Brain pericyte (primary cell): ENCODE measurements around the gene BCL2L11.

ENCODE experiments used
- DNase-seq: peaks from one replicate; pipeline ENCODE4 v3.0.0-alpha.2; 2012; ENCODE audit warnings: low read depth, low spot score

Gene BCL2L11

DNA sequence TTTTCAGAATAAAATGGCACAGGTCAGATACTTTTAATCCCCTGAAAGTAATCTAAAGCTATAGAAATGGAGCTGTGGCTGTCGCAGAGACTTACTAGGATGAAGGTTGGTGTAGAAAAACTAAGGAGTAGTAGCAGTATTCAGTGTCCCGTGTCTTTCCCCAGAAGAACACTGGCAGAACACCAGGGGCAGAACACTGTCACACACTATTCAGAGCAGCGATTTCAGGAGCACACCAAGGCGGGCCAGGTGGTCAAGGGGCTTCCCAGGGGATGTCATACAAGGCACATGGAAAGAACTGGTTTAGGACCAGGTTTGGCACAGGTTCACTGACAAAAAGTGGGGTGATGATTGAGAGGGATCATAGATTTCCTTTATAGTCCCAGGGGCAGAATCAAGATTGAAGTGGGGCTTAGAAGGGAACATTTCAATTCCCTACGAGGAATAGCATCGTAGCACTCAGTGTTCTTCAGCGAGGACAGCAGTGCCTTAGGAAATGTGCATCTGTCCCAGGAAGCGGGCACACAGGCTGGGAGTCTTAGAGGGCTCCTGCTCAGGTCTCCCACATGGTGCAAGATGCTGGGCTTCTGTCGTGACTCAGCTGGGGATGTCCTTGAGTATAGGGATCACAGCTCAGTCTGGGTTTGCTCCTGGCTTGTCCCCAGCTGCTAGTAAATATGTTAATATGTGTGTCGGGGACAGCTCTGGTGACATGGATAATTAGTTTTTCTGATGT, 22.6 kb downstream of the BCL2L11 start:
- no peak for DNase-seq

DNA sequence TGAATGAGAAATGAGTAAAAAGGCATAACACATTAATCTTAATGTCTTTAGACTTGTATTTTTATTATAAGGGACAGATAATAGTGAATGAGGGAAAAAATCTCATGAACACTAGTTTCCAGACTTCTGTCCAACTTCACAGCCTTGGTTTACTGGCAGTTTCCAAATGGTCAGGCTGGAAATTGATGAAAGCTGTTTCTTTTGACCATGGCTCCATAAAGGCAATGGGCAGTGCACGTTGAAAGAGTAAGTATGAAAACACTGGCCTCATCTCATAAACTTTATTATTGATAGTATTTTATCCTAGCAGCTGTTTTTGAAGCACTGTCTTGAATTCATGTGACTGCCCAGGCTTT, 23.1 kb downstream of the BCL2L11 start:
- no peak for DNase-seq

DNA sequence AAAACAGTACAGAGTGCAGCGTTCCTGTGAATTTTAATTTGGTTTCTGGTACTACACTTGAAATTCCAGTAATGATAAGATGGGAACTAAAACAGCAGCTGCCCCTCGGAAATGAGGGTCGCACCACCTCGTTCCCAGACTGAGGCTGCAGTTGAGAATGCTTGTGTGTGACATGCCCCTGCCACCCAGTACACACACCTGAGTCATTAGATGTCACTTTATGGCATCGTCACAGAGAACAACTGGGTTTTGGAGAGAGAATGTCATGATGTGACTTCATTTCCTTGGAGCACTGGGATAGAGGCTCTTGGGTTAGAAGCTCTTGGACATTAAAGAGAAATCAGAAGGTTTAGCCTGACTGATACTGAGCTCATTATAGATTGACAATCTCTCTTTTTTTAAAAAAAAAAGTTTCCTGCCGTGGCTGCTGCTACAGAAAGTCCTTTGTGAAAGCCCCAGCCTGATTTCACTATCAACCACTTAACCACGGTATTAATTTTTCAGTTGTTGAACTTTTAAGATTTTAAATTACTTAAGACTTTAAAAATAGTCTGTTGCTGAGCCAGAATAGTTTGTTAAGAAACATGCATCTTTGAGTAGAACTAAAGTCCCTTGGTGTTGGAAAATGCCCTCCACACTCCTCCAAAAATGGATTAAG, 24.5 kb downstream of the BCL2L11 start:
- DNase-seq: no peak

DNA sequence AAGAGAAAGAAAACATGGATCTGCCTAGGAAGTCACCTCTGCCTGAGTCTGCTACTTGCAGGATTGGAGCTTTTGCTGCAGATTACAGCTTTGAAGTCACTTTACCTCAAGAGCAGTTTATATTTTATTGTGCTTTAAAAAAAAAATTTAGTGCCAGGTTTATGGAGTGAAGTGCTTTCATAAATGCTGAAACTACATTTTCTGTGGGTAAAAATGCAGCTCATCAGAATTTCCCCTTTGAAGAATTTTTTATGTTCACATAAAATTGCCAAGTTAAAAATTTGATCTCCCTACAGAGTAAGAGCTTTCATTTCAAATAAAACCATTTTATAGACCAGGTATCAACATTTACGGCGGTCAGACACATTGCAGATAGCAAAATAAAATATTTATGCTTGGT, 25.2 kb downstream of the BCL2L11 start:
- no peak for DNase-seq

DNA sequence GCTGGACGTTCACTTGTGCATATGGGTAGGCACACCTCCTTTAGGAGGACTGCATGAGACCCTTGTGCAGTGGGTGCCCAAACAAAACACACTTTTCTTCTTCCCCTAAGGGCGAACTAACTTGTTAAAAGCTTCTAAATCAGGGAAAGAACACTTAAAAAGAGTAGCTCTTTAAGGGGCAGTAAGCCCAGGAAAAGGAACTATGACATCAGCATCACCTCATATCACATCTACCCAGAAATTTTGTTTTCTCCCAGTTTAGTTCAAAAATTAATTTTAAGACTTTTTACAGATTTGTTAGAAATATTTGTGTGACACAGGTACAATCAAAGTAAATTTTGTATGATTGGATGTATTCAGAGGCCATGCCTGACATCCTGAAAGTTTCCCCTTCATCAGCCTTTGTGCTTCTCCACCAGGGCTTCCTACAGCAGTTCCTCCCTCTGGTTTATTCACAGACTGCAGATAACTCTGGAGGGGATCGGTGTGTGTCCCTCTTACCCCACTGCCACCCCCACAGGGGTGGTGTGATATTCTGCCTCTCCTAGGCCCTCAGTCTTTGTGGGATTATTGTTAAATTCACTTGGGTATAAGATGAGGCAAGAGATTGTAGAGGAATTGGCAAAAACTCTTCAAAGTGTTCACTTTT, 27.6 kb downstream of the BCL2L11 start:
- no peak for DNase-seq

DNA sequence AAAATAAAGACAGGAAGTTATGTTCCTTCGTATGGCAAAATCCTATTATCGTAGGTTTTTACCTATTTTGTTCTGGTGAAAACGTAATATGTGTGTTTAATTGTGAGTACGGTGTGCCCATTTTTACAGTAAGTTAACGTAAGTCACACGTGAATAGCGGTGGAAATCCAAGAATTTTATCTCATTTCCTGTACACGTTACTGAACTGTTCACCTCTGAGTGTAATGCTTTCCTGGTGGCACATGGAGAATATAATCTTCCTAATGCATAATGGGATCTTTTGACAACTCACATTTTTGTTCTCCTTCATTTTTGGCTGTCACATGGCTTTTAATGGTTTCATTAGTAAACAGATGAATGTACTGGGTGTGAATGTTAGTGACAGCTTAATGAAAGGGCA, 28.2 kb downstream of the BCL2L11 start:
- DNase-seq: no peak

DNA sequence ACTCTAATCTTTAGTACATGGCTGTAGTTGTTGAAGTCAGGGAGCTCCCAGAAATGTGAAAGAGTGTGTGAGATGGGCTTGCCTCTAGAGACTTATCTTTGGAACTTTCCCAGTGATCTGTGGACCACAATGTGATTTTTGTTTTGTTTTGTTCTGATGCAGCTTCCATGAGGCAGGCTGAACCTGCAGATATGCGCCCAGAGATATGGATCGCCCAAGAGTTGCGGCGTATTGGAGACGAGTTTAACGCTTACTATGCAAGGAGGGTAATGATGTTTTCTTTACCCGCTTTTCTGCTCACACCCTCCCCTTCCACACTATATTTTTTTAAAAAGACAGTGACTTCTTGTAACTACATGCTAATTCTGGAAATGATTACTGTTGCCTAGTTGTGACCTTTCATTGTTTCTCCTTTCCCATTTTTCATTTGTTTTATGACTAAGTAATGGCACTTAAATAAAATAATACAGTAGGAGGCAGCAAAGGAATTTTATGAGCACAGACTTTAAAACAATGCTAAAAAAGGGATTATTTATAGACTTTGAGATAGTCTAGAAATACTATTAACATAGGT, 29.3 kb downstream of the BCL2L11 start:
- no peak for DNase-seq

DNA sequence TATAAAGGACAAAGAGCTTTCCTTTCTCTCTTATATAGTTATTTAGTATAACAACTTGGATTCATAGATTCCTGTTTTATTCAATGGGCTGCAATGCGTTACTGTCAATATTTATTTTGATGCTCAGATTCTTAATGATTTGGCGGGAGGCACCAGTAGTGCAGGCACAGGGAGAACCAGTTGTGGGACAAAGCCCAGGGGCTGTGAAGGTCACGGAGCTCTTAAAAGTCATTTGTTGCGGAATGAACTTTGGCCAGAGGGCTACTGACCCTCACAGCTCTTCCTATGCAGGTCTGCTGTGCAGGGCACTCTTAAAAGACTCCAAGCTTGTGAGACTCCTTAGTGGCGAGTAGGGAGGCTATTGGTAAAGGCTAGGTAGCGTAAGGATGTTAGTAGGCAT, 34.0 kb downstream of the BCL2L11 start:
- no peak for DNase-seq

DNA sequence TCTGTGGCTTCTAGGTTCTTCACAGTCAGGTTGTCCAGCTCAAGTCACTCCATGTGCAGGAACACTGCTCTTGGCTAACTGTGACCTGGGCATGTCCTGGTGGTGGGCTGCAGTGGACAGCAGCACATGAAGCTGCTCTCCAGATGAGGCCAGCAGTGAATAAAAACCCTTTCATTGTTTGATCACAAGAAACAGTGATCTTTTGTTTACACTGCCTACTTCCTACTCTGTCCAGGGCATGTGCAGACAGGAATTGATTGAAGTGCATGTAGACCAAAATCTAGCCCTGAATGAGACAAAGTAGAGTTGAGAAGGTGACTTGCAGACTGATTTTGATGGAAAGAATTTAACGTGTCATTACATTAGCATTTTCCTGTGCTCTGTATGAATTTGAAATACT, 34.9 kb downstream of the BCL2L11 start:
- no peak for DNase-seq

DNA sequence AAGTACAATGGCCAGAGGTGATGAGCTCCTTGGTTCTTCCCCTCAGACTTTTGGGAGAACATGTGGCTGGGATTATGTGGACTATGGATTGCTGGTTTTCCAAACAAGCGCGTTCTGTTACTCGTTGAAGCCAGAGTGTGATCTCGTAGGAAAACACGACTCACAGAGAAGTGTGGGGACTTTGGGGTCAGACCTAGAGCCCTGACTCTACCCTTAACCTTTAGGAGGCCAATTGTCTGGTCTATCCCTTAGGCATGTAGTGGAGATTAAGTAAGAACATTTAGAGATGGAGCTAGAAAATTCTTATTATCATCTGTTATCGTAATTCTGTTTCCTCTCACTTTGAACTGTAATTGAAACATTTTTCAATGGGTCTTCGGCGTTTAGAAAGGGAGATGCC, 35.8 kb downstream of the BCL2L11 start:
- DNase-seq: no peak

DNA sequence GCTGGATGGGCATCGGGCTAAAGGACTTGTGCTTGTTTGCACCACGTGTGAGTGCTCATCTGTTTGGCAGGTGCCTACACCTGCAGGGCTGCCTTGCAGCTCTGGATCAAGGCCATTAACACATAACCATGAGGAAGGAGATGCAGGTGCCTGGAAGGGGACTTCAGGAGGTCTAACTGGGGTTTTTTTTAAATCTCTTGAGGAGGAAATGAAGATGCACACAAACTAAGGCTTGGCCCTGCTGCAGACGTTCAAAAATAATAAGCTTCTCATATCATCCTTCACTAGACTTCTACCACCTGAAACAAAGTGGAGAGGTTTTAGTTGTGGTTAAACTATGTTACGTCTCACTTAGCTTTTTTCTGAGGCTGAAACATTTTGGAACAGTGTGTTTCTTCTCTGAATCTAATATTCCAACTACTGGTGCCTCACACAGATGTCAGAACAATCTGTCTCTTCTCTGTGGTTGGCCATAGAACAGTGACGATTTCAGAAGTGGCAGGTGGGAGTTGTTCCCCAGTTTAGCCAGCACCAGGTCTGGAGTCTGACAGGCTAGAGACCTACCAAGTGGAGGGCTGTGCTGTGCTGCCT, 36.5 kb downstream of the BCL2L11 start:
- DNase-seq: no peak

DNA sequence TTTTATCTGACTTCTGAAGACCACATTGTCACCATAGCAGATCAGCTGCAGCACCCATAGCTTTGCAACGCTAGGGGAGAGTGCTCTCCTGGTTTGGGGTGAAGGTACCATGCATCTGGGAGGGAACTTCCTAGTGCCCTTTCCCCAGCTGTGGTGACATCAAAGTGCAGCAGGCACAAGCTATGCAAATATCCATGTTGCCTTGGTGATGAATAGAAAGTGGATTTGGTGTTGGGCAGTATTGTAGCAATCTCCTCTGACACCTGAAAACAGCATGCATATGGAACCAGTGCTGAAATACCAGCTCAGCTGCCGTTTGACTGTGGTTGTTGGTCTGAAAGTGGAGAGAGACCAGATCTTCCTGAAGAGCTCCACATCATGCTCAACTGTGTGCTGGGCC, 37.1 kb downstream of the BCL2L11 start:
- no peak for DNase-seq

DNA sequence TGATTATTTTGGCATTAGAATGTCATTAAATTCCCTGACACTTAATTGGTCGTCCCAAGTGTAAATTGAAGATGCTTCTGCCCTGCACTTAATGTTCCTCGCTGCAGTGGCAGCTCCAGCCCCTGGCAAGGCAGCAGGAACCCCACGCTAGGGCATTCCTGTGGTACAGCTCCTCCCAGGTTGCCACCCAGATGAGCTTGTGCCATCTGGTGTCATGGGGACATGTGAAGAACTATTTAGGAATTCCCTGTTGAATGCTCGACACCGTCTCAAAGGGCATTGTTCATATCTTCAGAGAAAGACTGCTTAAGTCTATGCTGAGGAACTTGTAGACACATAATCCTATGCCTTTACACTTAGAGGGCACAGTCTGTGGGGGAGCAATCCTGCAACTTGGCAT, 38.9 kb downstream of the BCL2L11 start:
- no peak for DNase-seq

DNA sequence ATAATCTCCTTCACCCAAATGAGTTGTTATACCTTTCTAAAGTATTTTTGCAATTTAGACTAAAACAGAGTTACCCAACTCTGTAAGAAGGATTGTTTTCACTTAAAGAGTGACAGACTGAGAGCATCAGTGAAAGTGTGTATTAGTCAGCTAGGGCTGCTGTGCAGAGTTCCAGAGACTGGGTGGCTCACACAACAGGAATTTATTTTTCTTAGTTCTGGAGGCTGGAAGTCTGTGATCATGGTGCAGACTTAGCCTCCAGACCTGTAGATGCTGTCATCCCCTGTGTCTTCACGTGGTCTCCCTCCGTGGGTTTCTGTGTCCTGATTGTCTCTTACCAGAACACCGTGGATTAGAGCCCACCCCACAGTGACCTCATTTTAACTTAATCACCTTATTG, 40.0 kb downstream of the BCL2L11 start:
- no peak for DNase-seq

DNA sequence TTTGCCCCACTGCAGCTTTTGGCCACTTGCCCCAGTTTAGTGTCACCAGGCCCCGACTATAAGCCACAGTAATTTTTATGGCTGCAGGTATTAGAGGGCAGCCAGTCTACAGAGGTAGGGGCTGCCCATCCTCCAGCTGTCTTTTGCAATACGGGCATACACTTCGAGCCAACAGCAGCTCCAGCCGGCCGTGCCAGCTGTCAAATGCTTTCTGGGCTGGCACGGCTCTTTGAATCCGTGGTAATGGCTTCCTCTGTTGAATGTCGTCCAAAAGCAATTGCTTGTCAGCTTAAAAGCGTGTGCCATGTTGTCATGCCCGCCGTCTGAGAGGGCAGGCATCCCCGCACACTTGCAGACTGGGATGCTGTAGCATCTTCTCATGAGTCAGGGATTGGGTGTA, 41.3 kb downstream of the BCL2L11 start:
- DNase-seq: no peak

DNA sequence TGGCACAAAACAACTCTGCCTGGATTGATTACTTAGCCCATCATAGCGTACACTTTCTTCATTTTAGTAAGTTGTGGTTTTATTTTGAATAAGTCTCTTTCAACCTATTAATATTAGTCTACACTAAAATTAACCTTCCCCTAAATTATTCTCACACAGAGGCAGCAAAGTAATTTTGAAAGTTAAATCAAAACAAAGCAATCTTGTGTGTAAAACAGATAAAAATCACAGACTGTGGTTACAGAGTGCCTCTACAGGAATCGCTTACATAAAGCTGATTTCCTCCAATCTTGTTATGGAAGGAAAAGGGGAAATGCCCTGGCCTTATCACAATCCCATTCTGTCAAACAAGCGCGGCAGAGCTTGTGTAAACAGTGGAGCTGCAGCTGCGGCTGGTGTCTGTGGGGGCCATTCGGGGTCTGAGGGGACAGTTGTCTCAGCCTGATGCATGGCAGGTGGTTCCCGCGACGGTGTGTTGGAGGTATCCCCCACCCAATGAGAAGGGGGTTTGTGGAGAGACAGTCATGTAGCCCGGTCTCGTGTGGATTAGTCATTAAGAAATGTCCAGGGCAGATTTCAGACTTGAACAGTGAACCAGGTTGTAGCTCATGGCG, 42.1 kb downstream of the BCL2L11 start:
- DNase-seq: no peak

DNA sequence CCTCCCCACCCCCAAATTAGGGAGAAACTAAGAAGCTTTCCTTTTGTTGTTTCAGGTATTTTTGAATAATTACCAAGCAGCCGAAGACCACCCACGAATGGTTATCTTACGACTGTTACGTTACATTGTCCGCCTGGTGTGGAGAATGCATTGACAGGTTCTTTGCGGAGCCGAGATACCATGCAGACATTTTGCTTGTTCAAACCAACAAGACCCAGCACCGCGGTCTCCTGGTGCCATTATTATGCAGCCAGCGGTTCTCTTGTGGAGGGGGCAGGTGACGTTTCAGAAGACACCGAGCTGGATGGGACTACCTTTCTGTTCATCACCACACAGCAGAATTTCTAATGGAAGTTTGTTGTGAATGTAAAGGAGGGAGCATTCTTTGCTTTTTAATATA, 43.4 kb downstream of the BCL2L11 start:
- no peak for DNase-seq

DNA sequence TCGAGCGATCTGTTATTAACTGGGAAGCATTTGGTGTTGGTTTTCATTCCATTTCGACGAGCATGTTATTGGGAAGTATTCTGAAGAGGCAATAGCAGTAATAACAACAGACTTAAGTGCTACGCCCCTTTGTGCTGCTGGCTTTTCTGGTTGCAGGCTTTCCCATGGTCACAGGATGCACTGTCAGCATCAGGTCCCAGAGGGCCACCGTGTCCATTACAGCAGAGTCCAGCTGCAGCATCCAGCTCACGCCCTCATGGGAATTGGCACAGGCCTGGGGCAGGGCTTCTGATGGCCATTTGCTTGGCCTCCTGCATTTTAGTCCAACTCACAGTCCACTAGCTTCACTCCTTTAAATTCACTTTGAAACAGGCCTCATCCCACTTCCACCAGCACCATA, 44.4 kb downstream of the BCL2L11 start:
- no peak for DNase-seq

DNA sequence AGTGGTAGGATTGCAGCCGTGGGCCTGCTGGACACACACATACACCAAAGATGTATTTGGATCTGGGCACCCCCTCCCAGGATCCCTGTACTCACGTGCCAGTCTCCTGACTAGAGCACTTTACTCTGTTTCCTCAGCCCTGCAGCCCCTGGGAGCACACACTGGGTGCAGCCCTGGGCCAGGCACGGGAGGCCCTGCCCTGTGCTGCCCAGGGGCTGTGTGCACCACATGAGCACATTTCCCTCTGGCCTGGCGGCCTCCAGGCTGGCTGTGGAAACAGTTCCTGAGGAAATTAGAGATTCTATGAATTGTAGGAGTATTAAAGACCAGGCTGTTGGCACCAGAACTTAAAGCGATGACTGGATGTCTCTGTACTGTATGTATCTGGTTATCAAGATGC, 45.4 kb downstream of the BCL2L11 start:
- DNase-seq: no peak

DNA sequence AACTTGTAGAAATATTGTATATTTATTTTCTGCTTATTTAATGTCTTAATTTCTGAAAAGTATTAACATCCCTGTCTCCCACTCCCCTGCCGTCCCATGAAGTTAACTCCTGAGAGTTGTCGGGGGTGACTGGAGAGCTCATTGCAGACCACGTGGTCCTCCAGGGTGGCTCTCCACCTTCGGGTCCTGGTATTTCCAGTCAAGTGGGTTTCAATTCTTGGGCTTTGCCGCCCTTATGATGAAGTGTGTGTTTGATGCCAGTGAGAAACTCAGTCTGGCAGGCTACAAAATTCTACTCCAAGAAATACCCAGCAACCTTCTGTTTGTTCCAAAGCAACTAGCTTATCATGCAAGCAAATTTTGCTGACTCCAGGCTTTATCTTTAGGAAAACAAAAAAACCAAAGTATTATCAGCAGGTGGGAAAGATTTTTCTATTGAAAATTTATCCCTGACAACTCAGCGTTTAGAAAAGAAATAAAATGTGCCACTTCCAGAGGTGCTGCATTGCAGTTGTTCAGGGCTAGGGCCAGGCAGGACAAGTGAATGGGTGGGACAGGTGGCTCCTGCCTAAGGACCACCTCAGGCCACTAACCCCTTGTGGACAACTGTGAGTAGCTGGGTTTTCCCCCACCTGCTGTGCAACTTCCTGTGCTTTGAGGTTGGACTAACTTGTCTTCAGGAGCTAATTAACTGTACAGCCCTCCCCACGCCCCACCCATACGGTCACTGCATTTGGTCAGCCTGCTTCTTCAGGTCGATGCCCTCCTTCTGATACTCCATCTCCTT, 46.6 kb downstream of the BCL2L11 start:
- no peak for DNase-seq

DNA sequence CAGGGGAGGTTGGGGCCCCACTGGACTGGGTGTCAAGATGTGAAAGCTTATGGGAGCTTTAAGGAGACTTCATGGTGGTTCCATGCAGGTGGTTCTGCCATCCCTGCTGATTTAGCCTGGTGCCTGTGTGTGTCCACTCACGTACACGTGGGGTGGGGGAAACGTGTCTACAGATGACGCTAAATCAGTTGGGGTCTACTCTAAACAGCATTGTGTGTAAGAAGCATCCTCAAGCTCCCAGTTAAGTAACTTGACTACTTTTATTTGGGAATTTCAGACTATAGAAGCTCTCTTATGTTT, 47.1 kb downstream of the BCL2L11 start:
- DNase-seq: no peak
